Stimulated activated CD4-positive, alpha-beta T cell treated with anti-CD3 and anti-CD28 coated beads, TNF-alpha, amount 100 ng/mL, for 24 hours (primary cell): ENCODE results near the gene RFX2.
"Not testable (repeated sequence)": the region's sequence is repeated elsewhere in the genome, so short reads cannot be mapped to it uniquely, and the experiment has no call there.

Experiments used
- DNase-seq, 3 experiments: peaks; one replicate each; pipeline ENCODE4 v3.0.0-alpha.2; 2020; ENCODE audit warnings: low read depth in 3 of 3

RFX2 gene

DNA sequence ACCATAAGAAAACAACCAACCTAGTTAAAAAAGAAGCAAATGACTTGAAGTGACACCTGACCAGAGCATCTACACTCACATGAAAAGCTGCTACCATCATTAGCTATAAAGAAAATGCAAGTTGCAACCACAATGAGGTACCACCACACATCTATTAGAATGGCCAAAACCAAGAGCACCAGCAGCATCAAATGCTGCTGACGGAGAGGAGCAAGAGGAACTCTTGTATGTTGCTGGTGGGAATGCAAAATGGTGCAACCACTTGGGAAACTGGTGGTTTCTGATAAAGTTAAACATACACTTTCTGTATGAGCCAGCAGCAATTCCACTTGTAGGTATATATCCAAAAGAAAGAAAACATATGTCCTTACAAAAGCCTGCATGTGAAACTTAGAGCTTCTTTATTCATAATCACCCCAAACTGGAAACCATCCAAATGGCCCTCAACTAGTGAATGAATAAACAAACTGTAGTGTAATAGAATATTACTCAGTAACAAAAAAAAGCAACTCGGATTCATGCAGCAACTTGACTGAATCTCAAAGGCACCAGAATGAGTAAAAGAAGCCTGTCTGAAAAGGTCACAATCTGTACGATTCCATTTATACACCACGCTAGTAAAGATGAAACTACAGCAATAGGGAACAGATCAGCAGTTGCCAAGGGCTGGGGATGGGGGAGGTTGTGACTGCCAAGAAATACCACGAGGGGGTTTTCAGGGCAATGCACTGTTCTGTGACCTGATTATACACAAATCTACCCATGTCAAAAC is 71.5 kb downstream of the RFX2 start:
- peak in 1 of 3 experiments; percentile 14 for DNase-seq

GRCh38 chr19:6035026-6035425 is 75.3 kb downstream of the RFX2 start:
- DNase-seq: no peak

GRCh38 chr19:6034512-6034911 is 75.8 kb downstream of the RFX2 start:
- no peak for DNase-seq

DNA sequence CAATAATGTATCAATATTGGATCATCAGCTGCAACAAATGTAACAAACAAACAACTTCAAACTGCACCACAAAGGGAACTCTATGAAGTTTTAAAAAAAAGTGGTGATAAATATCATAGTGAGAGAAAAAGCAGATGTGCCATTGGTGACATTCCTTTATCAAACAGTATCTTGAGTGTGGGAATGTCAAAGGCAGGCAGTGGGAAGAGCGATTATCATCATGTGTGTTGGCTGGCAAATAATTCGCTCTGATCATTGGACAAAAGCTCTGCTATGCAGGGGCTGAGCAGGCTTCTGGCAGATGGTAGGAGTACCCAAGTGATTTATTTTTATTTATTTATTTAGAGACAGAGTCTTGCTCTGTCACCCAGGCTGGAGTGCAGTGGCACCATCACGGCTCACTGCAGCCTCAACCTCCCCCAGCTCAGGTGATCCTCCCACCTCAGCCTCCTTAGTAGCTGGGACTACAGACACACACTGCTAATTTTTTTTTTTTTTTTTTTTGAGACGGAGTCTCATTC is 76.5 kb downstream of the RFX2 start:
- DNase-seq: no peak

DNA sequence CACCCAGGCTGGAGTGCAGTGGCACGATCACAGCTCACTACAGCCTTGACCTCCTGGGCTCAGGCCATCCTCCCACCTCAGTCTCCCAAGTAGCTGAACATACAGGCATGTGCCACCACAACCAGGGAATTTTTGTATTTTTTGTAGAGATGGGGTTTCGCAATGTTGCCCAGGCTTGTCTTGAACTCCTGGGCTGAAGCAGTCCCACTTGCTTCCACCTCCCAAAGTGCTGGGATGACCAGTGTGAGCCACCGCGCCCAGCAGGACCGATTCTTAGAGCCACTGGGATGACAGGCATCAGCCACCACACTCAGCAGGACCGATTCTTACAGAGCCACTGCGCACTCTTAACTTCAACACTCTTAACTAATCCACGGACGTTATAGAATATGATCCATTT is 77.5 kb downstream of the RFX2 start:
- DNase-seq: no peak

GRCh38 chr19:6032381-6032780 is 77.9 kb downstream of the RFX2 start:
- DNase-seq: no peak

GRCh38 chr19:6030214-6030507 is 80.1 kb downstream of the RFX2 start:
- no peak for DNase-seq

DNA sequence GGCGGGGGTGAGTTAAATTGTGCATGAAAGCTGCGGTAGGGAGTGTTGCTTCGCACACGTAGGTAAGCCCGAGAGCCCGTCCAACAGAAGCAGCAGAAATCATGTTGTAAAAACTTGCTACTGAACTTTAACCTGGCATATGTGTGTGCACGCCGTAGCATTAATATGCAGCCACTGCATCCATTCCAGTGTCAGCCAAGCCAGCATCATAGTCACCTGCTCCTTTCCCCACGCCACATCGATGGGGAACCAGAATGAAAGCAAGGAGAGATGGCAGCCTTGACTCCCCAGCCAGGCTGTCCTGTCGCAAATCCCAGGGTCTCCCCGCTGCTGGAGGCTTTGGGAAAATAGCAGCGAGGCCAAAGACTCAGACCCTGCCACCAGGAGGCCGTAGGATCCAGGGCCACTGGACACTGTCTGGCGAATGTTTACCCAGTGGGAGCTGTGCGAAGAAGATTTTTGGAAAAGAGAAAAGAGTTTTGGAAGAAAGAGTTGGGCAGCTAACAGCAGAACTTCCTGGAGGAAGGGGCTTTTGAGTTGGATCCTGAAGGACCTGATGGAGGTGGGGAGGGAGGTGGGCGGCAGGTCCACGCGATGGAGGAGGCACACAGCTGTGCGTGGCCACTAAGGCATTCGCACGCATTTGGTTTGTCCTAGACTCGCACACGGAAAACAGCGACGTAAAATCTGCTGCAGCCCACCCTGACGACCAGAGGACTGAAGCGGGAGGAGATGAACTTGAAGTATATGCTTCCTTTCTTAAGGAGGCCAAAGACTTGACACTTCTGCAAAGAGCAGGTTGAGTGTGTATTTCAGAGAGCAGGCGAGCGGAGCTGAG is 83.7 kb downstream of the RFX2 start:
- no peak for DNase-seq

GRCh38 chr19:6024756-6025155 is 85.5 kb downstream of the RFX2 start:
- not testable (repeated sequence) for DNase-seq

- no peak for DNase-seq
Observed at GRCh38 chr19:6023936-6024335, 86.4 kb downstream of the RFX2 start.

DNA sequence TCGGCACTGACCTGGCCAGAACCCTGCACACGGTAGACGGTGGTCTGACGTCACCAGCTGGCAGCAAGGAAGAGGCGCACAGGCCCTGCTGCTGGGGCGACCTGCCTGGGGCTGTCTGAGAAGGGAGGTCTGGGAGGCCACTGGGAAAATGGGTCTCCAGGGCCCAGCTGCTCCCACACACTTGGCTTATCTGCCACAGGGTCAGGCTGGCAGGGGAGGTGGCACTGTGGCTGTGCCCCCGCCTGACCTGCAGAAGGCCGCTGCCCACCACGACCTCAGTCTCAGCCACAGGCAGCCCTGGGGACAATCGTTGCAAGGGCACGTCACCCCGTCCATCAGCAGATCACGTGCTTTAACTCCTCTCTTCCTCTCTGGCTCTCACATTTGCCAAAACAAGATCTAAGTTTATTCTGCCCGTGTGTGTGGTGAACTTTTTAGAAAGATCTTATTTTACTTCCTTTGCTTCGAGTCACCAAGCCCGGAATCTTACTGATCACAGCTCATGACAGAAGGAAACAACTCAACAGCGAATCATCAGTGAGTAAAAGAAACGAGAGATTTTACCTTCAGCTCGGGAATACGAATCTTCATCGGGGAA is 87.1 kb downstream of the RFX2 start:
- DNase-seq: no peak

DNA sequence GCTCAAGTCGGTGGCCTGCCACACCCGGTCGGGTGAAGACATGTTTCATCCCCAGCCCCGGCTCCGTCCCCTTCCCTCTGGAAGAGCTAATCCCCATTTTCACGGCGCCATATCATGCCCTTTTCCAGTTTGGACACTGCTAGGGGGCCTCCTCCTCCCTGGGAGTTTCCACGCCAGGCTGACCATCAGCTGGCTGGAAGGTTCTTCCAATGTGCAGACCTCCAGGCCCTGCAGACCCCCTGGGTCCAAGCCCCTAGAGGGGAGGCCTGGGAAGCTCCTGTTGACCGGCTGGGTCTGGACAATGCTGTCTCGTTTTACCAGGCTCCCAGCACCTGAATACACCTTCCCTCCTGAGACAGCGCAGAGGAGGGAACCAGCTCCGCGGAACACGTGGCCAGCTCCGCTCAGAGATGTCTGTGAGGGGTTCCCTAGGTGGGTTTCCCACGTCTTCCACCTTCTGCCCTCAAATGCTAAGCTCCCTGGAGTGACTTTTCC is 87.7 kb downstream of the RFX2 start:
- DNase-seq: no peak

- DNase-seq: peak; percentile 59 to 70 (median 70)
Observed at GRCh38 chr19:6021878-6022569, 88.3 kb downstream of the RFX2 start.

GRCh38 chr19:6020972-6021805 is 89.1 kb downstream of the RFX2 start:
- DNase-seq: no peak

GRCh38 chr19:6020166-6020882 is 90.0 kb downstream of the RFX2 start:
- no peak for DNase-seq

DNA sequence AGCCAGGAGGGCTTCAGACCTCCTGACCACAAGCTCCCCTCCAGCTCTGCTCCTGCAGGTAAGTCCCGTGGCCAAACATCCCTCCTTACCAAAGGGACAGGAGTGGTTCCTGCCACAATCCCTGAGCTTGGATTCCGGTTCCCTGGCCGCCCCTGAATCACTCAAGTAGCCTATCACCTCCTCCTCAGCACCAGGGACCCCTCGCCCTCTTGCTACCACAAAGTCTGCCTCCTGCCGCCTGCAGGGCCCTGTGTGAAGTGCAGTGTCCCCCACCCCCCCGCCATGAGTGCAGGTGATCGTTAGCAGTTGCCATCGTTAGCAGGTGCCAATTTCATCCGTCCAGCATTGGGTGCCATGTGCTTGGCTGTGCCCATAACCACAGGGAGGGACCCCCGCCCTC is 91.5 kb downstream of the RFX2 start:
- no peak for DNase-seq

DNA sequence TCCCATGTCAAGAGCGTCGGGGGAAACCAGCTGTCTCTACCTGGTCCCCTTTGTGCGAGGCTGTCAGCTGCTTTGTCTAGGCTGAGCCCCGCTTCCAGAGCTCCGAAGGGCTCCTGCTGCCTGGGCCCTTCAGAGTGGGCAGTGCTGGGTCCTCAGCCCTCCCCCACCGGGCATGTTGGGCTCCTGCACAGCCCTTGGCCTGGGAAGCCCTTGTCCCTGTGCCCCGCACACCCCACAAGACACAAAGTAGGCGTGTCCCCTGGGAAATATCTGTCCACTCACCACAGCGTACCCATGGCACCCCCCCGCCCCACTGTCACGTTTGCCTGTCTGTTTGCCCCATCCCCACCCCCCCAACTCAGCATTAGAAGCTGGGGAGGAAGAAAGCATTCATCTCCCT is 92.7 kb downstream of the RFX2 start:
- DNase-seq: no peak

GRCh38 chr19:6015841-6016545 is 94.3 kb downstream of the RFX2 start:
- no peak for DNase-seq

GRCh38 chr19:6014551-6015135 is 95.7 kb downstream of the RFX2 start:
- no peak for DNase-seq
